ENCODE results near the gene PREPL.

The PREPL gene

DNA sequence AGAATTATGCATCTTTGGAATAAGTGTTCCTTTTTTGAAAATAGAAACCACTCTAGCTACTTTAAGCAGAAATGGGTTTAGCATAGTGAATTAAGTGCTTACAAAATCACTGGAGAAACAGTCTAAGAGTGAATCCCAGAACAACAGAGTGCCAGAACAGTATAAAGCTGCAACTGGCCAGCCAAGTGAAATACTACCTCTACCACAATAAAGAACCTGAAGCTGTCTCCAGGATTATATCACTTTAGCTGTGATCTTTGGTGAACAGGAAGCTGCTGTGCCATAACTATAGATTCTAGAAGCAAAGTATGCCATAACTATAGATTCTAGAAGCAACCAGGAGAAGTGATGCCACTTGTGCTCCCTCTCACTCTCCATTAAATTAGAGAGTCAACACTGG lies 8.1 kb upstream of the PREPL start:
- H3K4me1 ChIP-seq (ENCODE audit: insufficient read depth, low read length, severe bottlenecking) = no peaks in the 10 kb centered on the region
- H3K79me2 ChIP-seq (ENCODE audit: insufficient read depth, low read length) = peaks cover 28% of the 10 kb centered on the region
- no peak overlapping the region for H3K4me3 ChIP-seq (ENCODE audit: low read depth, low read length, poor library complexity, severe bottlenecking)
- TF ChIP-seq EZH2 (IDR thresholded peaks at IDR 0.05; ENCODE audit: borderline replicate concordance, low read length) (no peak), CTCF (IDR thresholded peaks at IDR 0.05; ENCODE audit: low read length) (no peak)
- no peak overlapping the region for H3K27ac ChIP-seq (ENCODE audit: low read depth, low read length, poor library complexity, severe bottlenecking)
- no peaks in the 10 kb centered on the region for H3K9me3 ChIP-seq (ENCODE audit: low read length)
- H3K36me3 ChIP-seq (ENCODE audit: insufficient read depth, low read length) = 0 out of 2 replicates have a peak, but pooled peaks cover 3% of the 10 kb centered on the region
- no peaks in the 10 kb centered on the region for H3F3A ChIP-seq (ENCODE audit: insufficient read depth, low read length)
- H2AFZ ChIP-seq (ENCODE audit: low read length) = no peak overlapping the region
- no peak overlapping the region for H3K9ac ChIP-seq (ENCODE audit: low read length)
- H3K9me2 ChIP-seq (ENCODE audit: low read depth, low read length) = no peaks in the 10 kb centered on the region
- H4K20me1 ChIP-seq (ENCODE audit: insufficient read depth, low read length) = no peaks in the 10 kb centered on the region
- no peaks in the 10 kb centered on the region for H3K27me3 ChIP-seq (ENCODE audit: insufficient read depth, low read length)
- no peak overlapping the region for H3K4me2 ChIP-seq (ENCODE audit: low read length)

GRCh38 chr2:44367591-44367990 lies 6.3 kb upstream of the PREPL start:
- H2AFZ ChIP-seq (ENCODE audit: low read length) = no peak overlapping the region
- no peaks in the 10 kb centered on the region for H3F3A ChIP-seq (ENCODE audit: insufficient read depth, low read length)
- H3K27me3 ChIP-seq (ENCODE audit: insufficient read depth, low read length) = no peaks in the 10 kb centered on the region
- H3K4me2 ChIP-seq (ENCODE audit: low read length) = no peak overlapping the region
- no peaks in the 10 kb centered on the region for H3K9me2 ChIP-seq (ENCODE audit: low read depth, low read length)
- H3K4me1 ChIP-seq (ENCODE audit: insufficient read depth, low read length, severe bottlenecking) = peaks cover 9% of the 10 kb centered on the region
- H3K9me3 ChIP-seq (ENCODE audit: low read length) = no peaks in the 10 kb centered on the region
- H3K27ac ChIP-seq (ENCODE audit: low read depth, low read length, poor library complexity, severe bottlenecking) = no peak overlapping the region
- peaks cover 34% of the 10 kb centered on the region for H3K79me2 ChIP-seq (ENCODE audit: insufficient read depth, low read length)
- TF ChIP-seq EZH2 (IDR thresholded peaks at IDR 0.05; ENCODE audit: borderline replicate concordance, low read length) (no peak), CTCF (IDR thresholded peaks at IDR 0.05; ENCODE audit: low read length) (no peak)
- H3K4me3 ChIP-seq (ENCODE audit: low read depth, low read length, poor library complexity, severe bottlenecking) = no peak overlapping the region
- no peaks in the 10 kb centered on the region for H3K36me3 ChIP-seq (ENCODE audit: insufficient read depth, low read length)
- H3K9ac ChIP-seq (ENCODE audit: low read length) = no peak overlapping the region
- H4K20me1 ChIP-seq (ENCODE audit: insufficient read depth, low read length) = no peaks in the 10 kb centered on the region

- H3K4me1 ChIP-seq (ENCODE audit: insufficient read depth, low read length, severe bottlenecking) = peaks cover 21% of the 10 kb centered on the region
- peaks cover 41% of the 10 kb centered on the region for H3K79me2 ChIP-seq (ENCODE audit: insufficient read depth, low read length)
- no peaks in the 10 kb centered on the region for H3F3A ChIP-seq (ENCODE audit: insufficient read depth, low read length)
- H3K9me3 ChIP-seq (ENCODE audit: low read length) = no peaks in the 10 kb centered on the region
- TF ChIP-seq EZH2 (IDR thresholded peaks at IDR 0.05; ENCODE audit: borderline replicate concordance, low read length) = no peak
- no peak for TF ChIP-seq CTCF (IDR thresholded peaks at IDR 0.05; ENCODE audit: low read length)
- H3K36me3 ChIP-seq (ENCODE audit: insufficient read depth, low read length) = no peaks in the 10 kb centered on the region
- no peak overlapping the region for H3K4me2 ChIP-seq (ENCODE audit: low read length)
- no peaks in the 10 kb centered on the region for H4K20me1 ChIP-seq (ENCODE audit: insufficient read depth, low read length)
- H3K4me3 ChIP-seq (ENCODE audit: low read depth, low read length, poor library complexity, severe bottlenecking) = no peak overlapping the region
- H3K27me3 ChIP-seq (ENCODE audit: insufficient read depth, low read length) = no peaks in the 10 kb centered on the region
- H3K9ac ChIP-seq (ENCODE audit: low read length) = no peak overlapping the region
- no peaks in the 10 kb centered on the region for H3K9me2 ChIP-seq (ENCODE audit: low read depth, low read length)
- H3K27ac ChIP-seq (ENCODE audit: low read depth, low read length, poor library complexity, severe bottlenecking) = no peak overlapping the region
- H2AFZ ChIP-seq (ENCODE audit: low read length) = no peak overlapping the region
These were observed 3.3 kb upstream of the PREPL start for GRCh38 chr2:44364604-44365003.

All from OCI-LY1 (cell line).